Smooth muscle cell (in vitro differentiated cells): ENCODE measurements around the gene SMR3A. TPM values are rescaled to one million over a fixed set of nuclear protein-coding genes. Genes with fewer than 3 reads are reported as not detected.

Experiments
- DNase-seq: peaks from one replicate; lab custom pipeline; 2025; ENCODE audit not compliant: unreplicated experiment; lab: John Stamatoyannopoulos, UW
- H2AFZ ChIP-seq: fragments of 200-600 bp; sonication (generic); 2 replicates; pipeline ENCODE4 v1.6.0; 2016; ENCODE audit warnings: antibody characterized with exemption, low read depth, mild to moderate bottlenecking
- H3F3A ChIP-seq: fragments of 200-600 bp; sonication (generic); 2 replicates; pipeline ENCODE4 v1.6.0; 2017; ENCODE audit warnings: antibody characterized with exemption, low read depth
- H3K27ac ChIP-seq: fragments of 200-600 bp; sonication (generic); 2 replicates; pipeline ENCODE4 v1.5.1; 2016; ENCODE audit warnings: low read depth, mild to moderate bottlenecking
- H3K27me3 ChIP-seq: fragments of 200-600 bp; sonication (generic); 2 replicates; pipeline ENCODE4 v1.6.1; 2016; ENCODE audit warnings: low read depth, mild to moderate bottlenecking
- H3K36me3 ChIP-seq: fragments of 200-600 bp; sonication (generic); 2 replicates; pipeline ENCODE4 v1.5.1; 2016; ENCODE audit warnings: low read depth
- H3K4me1 ChIP-seq: fragments of 200-600 bp; sonication (generic); 2 replicates; pipeline ENCODE4 v1.5.1; 2016; ENCODE audit warnings: low read depth
- H3K4me2 ChIP-seq: fragments of 200-600 bp; sonication (generic); 2 replicates; pipeline ENCODE4 v1.6.0; 2016; ENCODE audit warnings: mild to moderate bottlenecking
- H3K4me3 ChIP-seq: fragments of 200-600 bp; sonication (generic); 2 replicates; pipeline ENCODE4 v1.5.1; 2016; ENCODE audit warnings: mild to moderate bottlenecking
- H3K79me2 ChIP-seq: fragments of 200-600 bp; sonication (generic); 2 replicates; pipeline ENCODE4 v1.6.0; 2016; ENCODE audit warnings: low read depth, mild to moderate bottlenecking
- H3K9ac ChIP-seq: fragments of 200-600 bp; sonication (generic); 2 replicates; pipeline ENCODE4 v1.6.0; 2016; ENCODE audit warnings: low read depth
- H3K9me3 ChIP-seq: fragments of 200-600 bp; sonication (generic); replicated peaks from 2 replicates; pipeline ENCODE4 v1.5.1; 2016; ENCODE audit warnings: low read depth
- H4K20me1 ChIP-seq: fragments of 200-600 bp; sonication (generic); 2 replicates; pipeline ENCODE4 v1.6.0; 2016; ENCODE audit warnings: low read depth
- WGBS: methylation state at CpG from one replicate; pipeline ENCODE4 v1.1.7; 2016; ENCODE audit warnings: low lambda C conversion rate; 5-methylcytosine and 5-hydroxymethylcytosine counted together
- polyA plus RNA-seq: library from polyadenylated mRNA; unstranded; fragments of >200 nt; fragmentation: Nextera tagmentation; extraction: Ambion mirVana; gene quantifications from 2 replicates; pipeline ENCODE4 v1.2.1, GENCODE V29; 2016
- total RNA-seq: library from RNA; depleted of rRNA; stranded (reverse); fragments of >200 nt; gene quantifications from 2 replicates; pipeline ENCODE4 v1.2.3, GENCODE V29; 2014
- TF ChIP-seq, protein P1 (sequence below): fragments of 200-600 bp; sonication (generic); IDR thresholded peaks from 2 replicates; pipeline ENCODE4 v1.5.1; 2017; ENCODE audit warnings: borderline replicate concordance, mild to moderate bottlenecking, antibody characterized with exemption; ENCODE audit not compliant: insufficient read depth, poor library complexity, severe bottlenecking

The SMR3A gene
- total and polyA plus RNA-seq, 2 experiments from 2014 or later, result not detected

DNA sequence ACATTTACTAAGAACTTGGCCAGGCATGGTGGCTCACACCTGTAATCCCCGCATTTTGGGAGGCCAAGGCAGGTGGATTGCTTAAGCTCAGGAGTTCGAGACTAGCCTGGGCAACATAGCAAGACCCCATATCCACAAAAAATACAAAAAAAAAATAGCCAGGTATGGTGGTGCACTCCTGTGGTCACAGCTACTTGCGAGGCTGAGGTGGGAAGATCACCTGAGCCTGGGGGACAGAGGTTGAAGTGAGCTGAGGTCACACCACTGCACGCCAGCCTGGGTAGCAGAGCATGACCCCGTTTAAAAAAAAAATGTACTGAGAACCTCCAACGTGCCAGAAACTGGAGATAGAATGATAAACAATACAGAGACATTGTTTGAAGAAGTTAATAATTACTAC lies 45.2 kb downstream of the SMR3A start:
- no peaks in the 10 kb centered on the region for H3K27me3 ChIP-seq
- no peak for DNase-seq
- no peaks in the 10 kb centered on the region for H3K79me2 ChIP-seq
- TF ChIP-seq, protein P1, sequence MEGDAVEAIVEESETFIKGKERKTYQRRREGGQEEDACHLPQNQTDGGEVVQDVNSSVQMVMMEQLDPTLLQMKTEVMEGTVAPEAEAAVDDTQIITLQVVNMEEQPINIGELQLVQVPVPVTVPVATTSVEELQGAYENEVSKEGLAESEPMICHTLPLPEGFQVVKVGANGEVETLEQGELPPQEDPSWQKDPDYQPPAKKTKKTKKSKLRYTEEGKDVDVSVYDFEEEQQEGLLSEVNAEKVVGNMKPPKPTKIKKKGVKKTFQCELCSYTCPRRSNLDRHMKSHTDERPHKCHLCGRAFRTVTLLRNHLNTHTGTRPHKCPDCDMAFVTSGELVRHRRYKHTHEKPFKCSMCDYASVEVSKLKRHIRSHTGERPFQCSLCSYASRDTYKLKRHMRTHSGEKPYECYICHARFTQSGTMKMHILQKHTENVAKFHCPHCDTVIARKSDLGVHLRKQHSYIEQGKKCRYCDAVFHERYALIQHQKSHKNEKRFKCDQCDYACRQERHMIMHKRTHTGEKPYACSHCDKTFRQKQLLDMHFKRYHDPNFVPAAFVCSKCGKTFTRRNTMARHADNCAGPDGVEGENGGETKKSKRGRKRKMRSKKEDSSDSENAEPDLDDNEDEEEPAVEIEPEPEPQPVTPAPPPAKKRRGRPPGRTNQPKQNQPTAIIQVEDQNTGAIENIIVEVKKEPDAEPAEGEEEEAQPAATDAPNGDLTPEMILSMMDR, result no peak
- H3K4me3 ChIP-seq, result no peak overlapping the region
- no peak overlapping the region for H3K9ac ChIP-seq
- no peak overlapping the region for H3K4me2 ChIP-seq
- no peaks in the 10 kb centered on the region for H3K4me1 ChIP-seq
- H3F3A ChIP-seq, result no peaks in the 10 kb centered on the region
- no peaks in the 10 kb centered on the region for H3K9me3 ChIP-seq
- 80% methylated on average over 6 of the region's 6 CpGs for WGBS
- no peaks in the 10 kb centered on the region for H3K36me3 ChIP-seq
- no peak overlapping the region for H2AFZ ChIP-seq
- no peaks in the 10 kb centered on the region for H4K20me1 ChIP-seq
- no peak overlapping the region for H3K27ac ChIP-seq

Other genes starting within 250 kb of the SMR3A start
- gene PRR27, start 206.5 kb upstream of the SMR3A start, total RNA-seq, result not detected in 2 replicates
- gene PRR27, start 206.5 kb upstream of the SMR3A start, polyA plus RNA-seq, result not detected in 2 replicates
- 0.18 and 0.54 TPM in 2 replicates for gene ODAM, start 165.0 kb upstream of the SMR3A start, total RNA-seq
- gene ODAM, start 165.0 kb upstream of the SMR3A start, polyA plus RNA-seq, result 0.93 and 1.5 TPM in 2 replicates
- gene FDCSP, start 134.6 kb upstream of the SMR3A start, total RNA-seq, result 5.6 and 16.1 TPM in 2 replicates
- gene FDCSP, start 134.6 kb upstream of the SMR3A start, polyA plus RNA-seq, result 5.1 and 12.5 TPM in 2 replicates
- not detected in 2 replicates for gene CSN3, start 118.2 kb upstream of the SMR3A start, total RNA-seq
- gene CSN3, start 118.2 kb upstream of the SMR3A start, polyA plus RNA-seq, result not detected in 2 replicates
- gene CABS1, start 25.8 kb upstream of the SMR3A start, total RNA-seq, result not detected in 2 replicates
- not detected in 2 replicates for gene CABS1, start 25.8 kb upstream of the SMR3A start, polyA plus RNA-seq
- gene SMR3B, start 22.4 kb downstream of the SMR3A start, total RNA-seq, result not detected in 2 replicates
- not detected in 2 replicates for gene SMR3B, start 22.4 kb downstream of the SMR3A start, polyA plus RNA-seq
- gene OPRPN, start 37.2 kb downstream of the SMR3A start, total RNA-seq, result not detected in 2 replicates
- gene OPRPN, start 37.2 kb downstream of the SMR3A start, polyA plus RNA-seq, result not detected in 2 replicates
- gene MUC7, start 111.4 kb downstream of the SMR3A start, total RNA-seq, result not detected in 2 replicates
- gene MUC7, start 111.4 kb downstream of the SMR3A start, polyA plus RNA-seq, result not detected in 2 replicates
- gene AMTN, start 157.8 kb downstream of the SMR3A start, total RNA-seq, result not detected in 2 replicates
- gene AMTN, start 157.8 kb downstream of the SMR3A start, polyA plus RNA-seq, result 0.61 and 1.4 TPM in 2 replicates
- not detected in 2 replicates for gene AMBN, start 231.5 kb downstream of the SMR3A start, total RNA-seq
- not detected in 2 replicates for gene AMBN, start 231.5 kb downstream of the SMR3A start, polyA plus RNA-seq